Amniotic stem cell (primary cell): Measurements from ENCODE around the gene ARHGEF17.

ENCODE experiments used
- DNase-seq: peaks from one replicate; lab custom pipeline; 2025; lab: John Stamatoyannopoulos, UW

ARHGEF17 gene

DNA sequence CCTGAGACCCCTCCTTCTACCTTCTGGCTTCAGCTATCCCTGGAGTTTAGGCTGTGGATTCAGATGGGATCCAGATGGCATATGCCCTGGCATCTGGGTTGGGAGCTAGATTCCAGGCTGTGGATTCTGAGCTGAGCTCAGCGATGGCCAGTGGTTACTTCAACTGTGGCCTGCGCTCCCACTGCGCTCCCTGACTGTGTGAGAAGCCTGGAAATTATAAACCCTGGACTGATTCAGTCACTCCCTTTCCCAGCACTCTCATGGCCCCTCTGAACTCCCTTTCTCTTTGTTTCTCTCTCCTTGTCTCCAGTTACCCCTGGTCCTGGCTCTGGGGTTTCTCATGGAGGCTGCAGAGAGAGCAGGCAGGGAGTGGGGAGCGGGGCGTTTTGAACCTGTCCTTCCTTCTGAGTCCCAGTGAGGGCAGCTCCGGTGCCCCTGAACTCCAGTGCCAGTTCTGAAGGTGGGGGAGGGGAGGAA lies 4.8 kb downstream of the ARHGEF17 start:
- DNase-seq, result no peak

DNA sequence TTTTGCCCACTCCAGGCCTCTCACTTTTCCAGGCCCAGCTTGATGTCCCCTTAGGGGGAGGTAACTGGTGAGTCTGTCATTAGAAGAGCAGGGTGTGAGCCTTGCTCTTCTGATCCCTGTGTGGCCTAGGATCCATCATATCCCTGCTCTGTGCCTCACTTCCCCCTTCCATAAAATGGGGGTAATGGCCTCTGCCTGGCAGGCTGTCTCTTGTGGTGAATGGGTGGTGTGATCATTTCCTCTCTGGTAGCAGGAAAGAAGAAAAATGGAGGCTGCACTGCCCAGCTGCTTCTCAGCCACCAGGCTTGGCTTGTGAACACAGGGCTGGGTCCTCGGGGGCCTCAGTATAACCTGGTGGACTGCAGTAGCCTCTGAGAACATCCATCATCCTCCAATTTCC lies 5.6 kb downstream of the ARHGEF17 start:
- DNase-seq, result no peak

DNA sequence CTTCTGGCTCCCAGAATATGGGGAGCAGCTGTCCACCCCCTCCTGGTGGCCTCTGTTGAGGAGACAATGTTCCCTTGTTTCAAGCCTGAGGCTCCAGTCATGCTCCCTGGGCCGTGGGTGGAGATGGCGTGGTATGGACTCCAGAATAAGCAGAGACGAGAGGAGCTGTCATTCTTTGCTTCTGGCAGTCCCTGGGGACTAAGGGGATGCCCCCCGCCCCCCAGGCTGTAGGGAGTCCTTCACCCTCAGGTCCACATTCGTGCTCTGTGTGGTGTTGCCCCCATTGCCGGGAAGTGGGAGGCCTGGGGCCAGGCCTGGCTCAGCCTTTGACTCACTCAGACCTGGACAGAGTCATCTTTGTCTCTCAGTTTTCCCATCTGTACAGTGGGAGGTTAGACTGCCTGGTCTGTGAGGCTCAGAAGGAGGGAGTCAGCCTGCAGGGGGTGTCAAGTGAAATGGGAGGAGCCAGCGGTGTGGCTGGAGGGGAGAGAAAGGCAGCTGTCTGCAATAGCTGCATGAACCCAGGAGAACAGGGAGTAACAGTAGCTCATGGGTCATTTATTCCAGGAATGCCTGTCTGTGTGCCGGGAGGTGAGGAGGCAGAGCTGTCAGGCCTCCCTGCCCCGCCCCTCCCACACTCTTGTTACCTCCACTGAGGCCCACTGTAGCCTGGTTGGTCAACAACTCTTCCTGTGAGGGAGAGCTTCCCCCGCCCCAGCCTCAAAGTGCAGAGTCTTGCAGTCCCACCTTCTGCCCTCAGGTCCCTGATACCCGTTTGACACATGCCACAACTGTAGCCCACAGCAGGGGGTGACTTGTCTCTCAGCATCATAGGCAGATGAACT lies 6.3 kb downstream of the ARHGEF17 start:
- no peak for DNase-seq

DNA sequence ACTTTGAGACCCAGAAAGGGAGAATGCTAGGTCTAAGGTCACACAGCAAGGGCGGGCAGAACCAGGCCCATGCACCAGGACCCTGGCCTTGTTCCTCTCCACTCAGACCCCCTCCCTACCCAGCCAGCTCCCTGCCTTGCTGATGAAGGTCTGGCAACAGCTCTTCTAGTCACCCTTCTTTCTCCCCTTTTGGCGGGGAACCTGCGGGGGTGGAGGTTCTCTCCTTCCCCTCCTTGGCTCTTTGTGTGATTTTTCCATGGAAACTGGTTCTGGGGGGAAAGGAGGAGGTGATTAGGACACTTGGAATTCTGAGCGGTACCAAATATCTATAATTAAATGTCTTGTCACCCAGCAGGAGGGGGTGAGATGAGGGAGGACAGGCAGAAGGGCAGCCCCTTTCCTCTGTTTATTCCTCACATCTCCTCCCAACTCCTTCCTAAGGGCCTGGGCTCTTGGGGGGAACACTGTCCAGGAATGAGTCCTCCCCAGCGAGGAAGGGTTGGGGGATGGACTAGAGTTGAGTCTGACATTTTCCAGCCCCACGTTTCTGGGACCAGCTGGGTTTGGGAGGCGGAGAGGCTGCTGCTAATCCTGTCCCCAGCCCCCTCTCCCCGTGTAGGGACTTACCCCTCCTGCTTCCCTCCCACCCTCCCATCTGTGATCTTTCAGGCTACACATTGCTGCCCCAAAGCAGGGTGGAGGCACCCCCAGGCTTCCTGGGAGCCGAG lies 7.4 kb downstream of the ARHGEF17 start:
- no peak for DNase-seq

DNA sequence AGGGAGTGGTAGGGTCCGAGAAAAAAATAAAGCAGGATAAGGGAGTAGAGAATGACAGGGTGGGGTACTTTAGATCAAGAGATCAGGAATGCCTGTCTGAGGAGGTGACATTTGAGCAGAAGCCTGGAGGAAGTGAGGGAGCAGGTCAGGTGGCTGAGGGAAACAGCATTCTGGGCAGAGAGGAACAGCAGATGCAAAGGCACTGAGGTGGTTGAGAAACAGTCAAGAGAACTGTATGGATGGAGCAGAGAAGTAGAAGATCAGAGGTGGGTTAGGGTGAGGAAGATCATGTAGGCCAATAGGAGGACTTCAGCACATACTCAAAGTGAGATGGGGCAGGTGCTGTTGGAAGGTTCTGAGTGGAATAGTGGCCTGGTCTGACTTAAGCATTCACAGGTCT lies 8.3 kb downstream of the ARHGEF17 start:
- DNase-seq, result no peak

DNA sequence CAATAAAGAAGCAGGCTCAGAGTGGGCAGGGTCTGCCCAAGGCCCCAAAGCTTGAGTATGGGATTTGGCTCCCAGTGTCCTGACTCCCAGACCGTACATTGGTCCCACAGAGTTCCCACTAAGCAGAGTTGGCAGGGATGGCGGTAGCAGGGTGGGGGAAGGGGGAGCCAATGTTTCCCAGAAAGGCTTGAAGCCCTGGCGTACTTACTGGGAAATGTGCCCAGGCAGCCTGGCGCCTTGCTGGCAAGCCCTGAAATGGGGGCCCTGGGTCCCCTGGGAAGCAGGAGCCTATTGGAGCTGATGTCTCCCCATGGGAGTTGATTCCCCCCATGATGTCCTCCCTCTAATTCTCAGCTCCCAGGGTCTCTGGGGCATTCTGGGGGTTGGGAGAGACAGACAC lies 9.3 kb downstream of the ARHGEF17 start:
- DNase-seq, result no peak

DNA sequence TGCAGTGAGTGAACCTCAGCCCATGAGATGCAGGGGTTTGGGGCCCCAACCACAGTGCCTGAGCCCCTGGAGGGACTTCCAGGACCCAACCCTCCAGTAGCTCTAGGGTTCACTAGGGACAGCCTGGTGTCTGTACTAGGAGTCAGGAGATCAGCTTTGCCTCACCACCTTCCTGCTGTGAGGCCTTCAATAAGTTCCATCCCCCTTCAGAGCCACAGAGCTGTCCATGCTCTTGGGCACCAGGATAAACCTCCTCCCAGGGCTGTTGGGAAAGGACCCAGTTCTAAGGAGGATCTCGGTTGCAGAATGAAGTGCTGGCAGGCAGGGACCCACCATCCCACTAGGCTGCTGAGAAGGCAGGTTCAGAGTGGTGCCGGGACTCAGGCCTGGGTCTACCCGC lies 9.7 kb downstream of the ARHGEF17 start:
- DNase-seq, result no peak

DNA sequence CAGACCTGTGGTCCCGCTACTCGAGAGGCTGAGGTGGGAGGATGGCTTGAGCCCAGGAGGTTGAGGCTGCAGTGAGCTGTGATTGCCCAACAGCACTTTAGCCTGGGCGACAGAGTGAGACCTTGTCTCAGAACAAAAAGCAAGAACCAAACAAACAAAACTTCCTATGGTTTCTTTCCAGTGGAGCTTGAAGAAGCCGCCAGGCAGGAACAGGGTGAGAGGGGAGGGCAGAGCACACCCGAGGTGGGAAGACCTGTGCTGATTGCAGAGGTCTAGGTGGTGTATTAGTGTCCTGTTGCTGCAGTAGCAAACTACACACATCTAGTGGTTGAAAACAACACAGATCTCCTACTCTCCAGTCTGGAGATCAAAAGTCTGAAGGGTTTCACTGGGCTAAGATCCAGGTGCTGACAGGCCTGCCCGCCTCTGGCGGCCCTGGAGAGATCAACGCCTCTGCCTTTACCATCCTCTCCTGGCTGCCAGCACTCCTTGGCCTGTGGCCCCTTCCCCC lies 10.5 kb downstream of the ARHGEF17 start:
- DNase-seq, result no peak

DNA sequence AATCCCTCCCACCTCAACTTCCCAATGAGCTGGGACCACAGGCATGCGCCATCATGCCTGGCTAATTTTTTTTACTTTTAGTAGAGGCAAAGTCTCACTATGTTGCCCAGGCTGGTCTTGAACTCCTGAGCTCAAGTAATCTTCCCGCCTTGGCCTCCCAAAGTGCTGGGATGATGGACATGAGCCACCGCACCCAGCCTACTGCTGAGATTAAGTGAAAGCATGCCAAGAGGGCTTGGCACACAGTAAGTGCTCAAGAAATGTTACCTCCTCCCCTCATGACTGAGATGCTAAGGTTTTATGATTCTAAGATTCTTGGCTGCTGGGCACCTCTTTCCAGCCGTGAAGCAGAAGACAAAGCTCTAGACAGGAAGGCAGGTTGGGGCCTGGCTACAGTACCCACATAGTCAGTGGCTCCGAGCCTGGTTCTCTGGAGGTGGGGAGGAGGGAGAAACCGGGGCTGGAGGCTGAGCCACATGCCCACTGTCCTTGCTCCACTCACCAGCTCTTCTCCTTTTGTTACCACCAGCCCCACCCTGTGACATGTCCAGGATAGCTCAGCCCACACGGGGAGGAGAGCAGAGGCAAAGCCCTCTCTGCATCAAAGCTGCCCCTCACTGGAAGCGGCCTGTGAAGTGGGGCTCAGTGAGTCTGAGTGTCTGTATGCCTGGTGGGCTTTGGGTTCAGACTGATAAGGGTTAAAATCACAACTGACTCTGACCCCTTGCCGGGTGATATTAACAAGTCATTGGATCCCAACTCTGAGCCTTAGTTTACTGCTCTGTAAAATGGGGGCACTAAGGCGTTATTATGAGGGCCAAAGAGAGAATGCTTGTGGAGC lies 12.9 kb downstream of the ARHGEF17 start:
- no peak for DNase-seq

DNA sequence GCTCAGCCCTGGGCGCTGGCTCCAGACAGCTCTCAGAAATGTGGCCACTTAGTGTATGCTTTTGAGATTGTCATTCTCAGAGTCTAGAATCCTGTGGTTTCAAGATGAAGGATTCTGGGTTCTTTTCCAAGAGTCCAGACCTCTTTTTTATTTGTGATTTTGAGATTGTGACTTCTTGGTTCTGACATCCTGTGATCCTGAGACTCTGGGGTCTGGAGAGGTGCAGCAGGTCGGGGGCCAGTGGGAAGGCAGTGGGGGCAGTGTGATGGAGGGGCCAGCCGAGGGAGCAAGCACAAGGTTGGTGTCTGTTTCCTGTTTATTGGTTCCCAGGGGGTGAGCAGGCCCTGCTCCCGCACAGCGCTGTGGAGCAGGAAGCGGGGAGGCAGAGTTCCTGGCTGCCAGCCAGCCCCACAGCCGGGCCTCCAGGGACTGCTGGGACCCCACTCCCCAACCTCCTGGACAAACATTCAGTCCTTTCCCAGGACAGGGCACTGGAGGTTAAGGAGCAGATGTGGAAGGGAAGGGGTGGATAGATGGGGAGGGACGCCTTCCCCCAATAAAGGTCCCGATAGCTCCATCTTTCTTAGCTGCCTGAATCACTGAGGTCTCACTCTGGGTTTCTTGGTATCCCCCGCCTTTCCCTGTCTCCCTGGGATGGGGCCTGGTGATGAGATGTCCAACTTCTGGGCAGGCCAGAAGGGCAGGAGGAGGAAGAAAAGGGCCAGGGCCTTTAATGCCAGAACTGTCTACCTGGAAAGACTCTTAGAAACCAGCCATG lies 13.7 kb downstream of the ARHGEF17 start:
- DNase-seq, result no peak

DNA sequence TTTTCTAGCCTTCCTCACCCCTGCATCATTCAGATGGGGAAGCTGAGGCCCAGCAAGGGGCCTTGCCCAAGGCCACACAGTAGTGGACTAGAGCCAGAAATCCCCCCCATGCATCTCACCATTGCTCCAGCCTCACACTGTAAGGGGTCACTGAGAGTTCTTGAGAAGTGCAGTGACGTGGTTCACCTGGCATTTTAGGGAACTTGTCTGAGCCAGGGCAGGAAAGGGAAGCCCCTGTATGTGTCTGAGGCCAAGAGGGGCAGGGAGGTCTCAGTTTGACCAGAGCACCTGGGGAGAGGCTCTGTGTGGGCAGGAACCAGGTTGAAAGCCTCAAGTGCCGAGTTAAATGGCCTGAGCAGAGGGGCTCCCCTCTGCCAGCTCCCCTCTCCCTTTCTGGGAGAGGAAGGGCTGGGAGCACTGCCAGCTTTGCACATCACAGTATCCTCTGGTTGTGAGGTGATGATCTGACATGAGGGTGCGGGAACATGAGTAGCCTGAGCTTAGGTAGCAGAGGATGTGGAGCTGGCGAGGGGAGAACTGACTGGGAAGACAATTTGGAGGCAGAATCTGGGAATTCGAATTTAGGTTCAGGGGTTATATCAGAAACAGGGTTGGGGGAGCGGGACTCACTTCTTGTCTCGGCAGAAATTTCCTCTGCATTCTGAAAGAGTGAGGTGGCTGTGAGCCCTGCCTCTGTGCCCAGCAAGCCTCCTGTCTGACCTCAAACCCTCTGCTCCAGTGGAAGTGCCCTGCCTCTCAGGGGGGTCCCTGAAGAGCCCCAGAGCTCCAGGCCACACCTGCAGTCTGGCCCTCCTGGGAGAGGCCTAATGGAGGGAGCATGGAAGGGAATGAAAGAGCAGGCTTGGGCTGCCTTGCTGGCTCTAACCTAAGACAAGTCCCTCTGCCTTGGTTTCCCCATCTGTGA lies 14.6 kb downstream of the ARHGEF17 start:
- DNase-seq, result no peak

DNA sequence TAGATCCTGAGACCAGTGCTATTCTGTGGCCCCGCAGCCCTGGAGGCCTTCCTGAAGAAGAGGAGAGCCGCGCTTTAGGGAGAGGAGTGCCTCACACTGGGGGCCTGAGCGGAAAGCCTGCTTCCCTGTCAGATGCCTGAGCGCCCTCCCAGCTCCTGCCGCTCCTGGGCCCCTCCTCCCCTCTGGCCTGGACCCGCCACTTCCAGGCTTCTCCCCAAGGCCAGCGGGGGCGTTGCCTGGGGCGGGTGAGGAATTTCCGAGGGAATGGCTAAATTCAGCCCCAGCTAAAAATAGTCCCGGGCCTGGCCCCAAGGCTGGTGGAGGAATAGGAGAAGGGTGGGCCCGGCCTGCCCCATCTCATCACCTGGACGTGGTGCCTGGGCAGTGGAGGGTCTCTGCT lies 15.4 kb downstream of the ARHGEF17 start:
- no peak for DNase-seq

DNA sequence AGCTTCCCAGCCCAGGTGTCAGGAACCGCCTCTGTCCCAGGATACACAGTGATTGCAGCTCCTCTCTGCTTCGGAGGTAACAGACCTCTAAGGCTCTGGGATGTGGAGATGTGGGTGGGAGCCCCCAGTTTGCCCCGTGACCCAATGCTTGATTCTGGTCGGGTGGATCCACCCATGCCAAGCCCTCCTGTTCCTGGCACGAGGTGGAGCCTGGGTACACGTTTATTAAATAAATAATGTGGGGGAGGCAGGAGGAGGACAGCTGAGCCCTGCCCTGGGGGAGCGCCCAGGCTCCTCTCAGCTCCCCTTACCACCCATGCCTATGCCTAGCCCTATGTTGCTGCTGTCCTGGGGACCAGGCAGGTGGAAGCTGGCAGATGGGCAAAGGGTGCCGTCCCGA lies 16.0 kb downstream of the ARHGEF17 start:
- no peak for DNase-seq

DNA sequence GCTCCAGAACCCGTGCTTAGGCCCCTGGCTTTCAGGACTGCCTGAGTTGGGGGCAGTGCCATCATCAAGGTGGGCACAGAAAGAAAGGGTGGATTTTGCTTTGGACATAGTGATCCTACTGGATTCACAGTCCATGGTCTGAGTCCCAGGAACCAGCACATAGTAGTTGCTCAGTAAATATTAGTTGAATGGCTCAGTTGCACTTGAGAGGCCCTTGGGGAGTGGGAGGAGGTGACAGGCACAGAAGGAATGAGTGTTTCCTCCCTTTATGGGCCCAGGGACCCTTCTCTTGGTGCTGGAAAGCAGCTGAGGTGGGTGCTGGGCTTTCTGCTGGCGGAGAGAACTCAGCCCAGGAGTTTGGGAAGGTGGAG lies 16.6 kb downstream of the ARHGEF17 start:
- no peak for DNase-seq

DNA sequence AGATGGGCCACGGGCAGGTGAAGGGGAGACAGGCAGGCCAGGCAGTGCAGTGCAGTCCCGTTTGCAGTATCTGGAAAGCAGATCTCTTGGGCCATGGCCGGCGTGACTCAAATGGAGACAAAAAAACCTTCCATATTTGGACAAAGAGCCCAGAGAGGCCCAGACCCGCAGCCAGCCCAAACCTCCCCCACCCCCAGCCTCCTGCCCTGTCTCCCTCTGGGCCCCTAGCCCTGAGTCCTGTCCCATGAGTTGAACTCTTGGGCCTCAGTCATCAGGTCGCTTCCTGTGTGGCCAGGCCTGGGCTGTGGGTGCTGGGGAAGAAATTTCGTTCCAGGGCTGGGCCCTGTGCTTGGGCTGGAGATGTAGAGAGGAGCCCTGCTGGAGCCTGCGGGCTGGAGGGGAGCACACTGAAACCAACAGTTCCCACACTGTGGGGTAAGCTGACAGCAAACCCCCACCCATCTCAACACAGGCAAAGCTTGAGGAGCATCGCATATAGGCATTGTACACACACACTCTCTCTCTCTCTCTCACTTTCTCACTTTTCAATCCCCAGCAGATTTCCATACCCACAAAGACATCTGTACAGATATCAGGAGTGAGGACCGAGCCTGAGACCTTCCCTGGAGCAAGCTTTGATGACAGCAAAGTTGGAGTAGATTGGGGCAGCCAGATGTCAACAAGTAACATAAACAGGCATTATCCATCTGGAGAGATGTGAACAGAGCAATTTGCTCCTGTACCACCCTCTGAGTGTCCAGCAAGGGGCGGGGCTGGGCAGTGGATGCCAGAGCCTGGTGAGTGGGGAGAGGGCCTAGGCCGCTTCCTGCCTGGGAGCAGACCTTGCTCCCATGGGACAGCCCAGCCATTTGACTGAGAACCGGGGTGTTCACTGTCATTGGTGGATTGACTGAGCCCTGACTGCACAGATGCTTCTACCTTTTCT lies 17.2 kb downstream of the ARHGEF17 start:
- DNase-seq, result no peak

DNA sequence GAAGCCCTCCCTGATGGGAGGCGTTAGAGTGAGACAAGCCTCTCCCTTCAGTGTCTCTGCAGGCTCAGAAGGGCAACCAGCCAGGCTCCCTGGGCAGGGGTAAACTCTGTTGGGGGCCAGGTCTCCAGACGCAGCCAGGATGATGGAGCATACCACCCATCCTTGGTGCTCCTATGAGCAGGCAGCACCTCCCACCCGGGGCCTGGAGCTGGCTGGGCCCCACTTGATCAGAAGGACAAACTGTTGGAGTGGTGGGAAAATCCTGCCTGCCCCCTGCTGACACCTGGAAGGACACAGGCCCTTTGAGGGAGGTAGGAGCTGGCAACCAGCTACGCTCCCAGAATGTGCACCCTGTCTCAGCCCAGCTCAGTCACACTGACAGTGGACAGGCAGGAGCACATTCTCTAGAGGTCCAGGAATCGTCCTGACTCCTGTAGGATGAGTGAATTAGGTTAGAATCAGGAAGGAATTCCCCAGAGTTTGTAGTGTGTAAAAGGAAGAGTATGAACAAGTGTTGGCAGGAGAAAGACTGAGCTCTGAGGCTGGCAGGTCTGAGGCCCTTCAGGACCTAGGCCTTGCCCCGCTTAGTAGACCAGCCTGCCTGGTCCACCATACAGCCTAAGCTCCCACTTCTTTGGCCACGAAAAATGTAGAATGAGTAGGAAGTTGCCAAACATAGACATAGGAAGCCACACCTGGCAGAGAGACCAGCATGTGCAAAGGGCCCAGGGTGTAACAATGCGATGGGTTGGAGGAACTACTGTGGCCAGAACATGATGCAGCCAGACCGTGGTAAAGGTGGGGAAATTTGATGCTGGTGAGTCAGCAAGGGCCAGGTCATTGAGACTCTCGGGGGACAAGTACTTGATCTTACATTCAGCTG lies 19.1 kb downstream of the ARHGEF17 start:
- DNase-seq, result no peak

DNA sequence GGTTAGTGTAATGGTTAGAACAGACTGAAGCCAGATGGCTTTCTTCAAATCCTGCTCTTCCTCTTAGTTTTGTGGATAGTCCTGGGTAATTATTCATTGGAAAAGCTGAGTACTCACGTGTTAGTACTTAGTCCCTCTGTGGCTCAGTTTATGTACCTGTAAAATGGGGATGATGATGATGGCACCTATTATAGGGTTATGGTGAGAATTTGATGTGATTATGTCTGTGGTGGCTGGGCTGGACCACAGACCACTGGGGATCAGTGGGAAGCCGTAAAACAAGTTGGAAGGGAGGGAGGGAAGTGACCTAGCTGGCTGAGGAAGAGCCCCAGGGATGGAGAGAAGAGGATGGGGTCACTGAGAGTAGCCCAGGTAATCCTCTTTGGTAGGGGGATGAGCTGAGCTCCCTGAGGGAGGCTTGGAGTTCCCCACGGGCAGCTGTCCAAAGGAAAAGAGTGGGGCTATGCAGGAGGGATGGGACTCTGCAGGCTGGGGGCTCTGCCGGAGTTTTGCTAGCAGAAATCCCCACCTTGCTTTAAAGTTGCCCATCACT lies 19.8 kb downstream of the ARHGEF17 start:
- DNase-seq, result no peak

DNA sequence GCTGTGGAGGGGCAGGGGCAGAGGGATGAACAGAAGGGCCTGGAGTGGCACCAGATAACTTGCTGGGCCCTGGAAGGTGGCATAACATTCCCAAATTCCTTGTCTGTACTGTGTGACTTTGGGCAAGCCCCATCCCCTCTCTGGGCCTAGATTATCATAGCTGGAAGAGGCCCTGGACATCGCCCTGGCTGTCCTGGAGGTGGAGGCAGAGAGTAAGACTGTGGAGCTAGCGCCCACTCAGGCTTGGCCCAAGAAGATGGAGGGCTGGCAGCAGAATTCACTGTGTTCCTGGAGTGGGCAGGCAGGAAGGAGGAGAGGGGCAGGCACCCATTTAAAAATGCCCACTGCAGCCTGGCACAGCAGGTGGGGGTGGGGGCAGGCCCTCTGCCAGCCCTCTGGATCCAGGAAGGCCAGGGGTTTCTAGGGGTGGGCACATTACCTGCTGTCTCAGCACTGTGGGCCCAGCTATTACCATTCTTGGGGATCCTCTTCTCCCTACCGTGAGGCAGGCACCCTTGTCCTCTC lies 22.6 kb downstream of the ARHGEF17 start:
- DNase-seq, result no peak
